NCI-H446 treated with DMSO at 0.1 percent for 48 hours (cell line): ENCODE measurements around the gene SLA2.
"Not testable (repeated sequence)": the region's sequence is repeated elsewhere in the genome, so short reads cannot be mapped to it uniquely, and the experiment has no call there.

ENCODE experiments used
- DNase-seq: peaks from one replicate; lab custom pipeline; 2025; lab: John Stamatoyannopoulos, UW

SLA2 gene, protein sequence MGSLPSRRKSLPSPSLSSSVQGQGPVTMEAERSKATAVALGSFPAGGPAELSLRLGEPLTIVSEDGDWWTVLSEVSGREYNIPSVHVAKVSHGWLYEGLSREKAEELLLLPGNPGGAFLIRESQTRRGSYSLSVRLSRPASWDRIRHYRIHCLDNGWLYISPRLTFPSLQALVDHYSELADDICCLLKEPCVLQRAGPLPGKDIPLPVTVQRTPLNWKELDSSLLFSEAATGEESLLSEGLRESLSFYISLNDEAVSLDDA

DNA sequence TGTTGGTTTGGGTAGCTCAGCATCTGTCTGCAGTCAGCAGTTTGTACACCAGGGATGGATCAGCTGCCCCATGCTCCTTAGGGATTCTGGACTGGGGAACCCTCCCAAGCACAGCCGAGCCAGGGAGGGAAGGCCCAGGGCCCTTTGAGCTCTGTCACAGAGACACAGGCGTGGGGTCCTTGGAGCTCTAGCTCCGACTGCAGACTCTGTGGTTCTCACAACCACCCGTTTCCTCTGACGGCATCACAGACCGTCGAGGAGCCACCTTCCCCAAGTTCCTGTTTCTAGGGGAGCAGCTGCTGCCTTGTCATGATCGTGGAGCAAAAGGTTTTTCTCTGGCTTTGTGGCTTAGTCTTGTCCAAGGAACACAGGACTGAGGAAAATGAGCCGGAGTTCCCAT lies at the start of gene SLA2:
Gene SLA2 (minus strand): TSS at position 199 of the 400 bp plus-strand sequence. CDS start 4,861 bp downstream, outside the sequence.
- no peak for DNase-seq

DNA sequence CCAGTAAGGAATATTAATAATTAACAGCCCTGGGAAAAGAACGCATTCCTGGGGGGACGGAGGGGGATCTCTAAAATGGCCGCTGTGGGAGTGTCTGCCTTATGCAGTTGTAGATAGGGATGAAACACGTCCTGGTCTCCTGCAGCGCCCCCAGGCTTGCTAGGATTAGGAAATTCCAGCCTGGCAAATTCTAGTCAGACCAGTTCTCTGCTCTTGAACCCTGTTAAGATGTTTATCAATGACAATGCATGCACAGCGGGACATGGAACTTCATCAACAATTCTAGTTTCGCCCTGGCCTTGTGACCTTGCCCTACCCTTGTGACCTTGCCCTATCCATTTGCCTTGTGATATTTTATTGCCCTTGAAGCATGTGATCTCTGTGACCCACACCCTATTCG lies 49.5 kb upstream of the SLA2 start:
- DNase-seq: not testable (repeated sequence)

DNA sequence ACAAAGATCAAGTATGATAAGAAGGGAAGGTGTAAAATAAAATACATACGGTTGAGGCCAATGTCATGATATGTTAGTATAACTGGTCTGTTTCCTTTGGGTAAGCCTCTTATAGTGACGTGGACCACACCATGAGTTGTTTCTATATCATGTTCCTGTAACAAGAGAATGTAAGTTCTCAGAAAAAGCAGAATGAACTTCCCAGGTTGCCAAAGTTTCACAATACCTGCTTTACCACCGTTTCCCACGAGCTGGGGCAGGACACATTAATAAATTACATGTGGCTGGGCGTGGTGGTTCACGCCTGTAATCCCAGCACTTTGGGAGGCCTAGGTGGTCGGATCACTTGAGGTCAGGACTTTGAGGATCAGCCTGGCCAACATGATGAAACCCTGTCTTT lies 42.6 kb upstream of the SLA2 start:
- DNase-seq: no peak

DNA sequence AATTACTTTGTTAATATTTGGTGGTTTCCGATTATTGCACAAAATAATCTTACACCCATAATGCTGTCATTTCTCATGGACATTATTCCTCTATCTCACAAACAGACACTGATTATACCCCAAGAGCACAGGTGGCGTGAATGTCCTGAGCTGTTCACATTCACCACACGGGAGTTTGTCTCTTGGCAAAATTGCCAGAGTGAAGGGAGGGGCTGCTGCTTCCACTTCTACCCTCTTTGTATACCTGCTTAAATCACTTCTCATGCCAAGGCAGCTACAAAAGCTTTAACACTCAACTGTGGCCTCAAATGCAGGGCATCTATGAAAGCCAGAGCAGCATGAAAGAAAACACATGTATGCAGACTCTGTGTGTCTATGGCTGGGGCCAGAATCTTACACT lies 41.9 kb upstream of the SLA2 start:
- no peak for DNase-seq

DNA sequence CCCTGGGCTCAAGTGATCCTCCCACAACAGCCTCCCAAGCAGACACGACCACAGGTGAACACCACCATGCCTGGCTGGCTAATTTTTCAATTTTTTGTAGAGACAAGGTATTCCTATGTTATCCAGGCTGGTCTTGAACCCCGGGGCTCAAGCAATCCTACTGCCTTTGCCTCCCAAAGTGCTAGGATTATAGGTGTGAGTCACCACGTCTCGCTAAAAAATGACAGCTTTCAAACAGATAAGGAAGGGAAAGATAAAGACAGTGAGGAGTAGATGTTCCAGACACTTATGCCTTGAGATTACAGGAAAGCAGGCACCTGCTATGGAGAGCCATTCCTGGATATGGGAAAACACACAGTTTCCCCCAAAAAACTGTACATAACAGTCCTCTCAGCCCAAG lies 40.9 kb upstream of the SLA2 start:
- no peak for DNase-seq

DNA sequence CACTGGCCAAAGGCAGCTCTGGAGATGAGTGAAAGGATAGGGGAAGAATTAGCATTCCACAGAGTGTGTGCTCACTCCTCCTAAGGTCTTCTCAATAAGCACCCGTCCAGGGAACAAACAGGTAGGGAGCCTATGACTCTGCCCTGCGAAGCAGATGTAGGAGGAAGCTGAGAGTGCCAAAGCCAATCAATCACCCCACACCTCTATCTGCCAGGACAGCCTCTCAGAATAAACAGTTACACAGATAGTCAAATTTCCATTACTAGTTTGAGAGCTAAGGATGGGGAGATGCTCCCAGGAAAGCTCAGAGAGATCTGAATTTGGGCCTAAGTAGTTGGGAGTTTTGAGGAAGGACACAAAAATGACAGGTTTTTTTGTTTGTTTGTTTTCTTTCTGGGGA lies 40.5 kb upstream of the SLA2 start:
- no peak for DNase-seq

DNA sequence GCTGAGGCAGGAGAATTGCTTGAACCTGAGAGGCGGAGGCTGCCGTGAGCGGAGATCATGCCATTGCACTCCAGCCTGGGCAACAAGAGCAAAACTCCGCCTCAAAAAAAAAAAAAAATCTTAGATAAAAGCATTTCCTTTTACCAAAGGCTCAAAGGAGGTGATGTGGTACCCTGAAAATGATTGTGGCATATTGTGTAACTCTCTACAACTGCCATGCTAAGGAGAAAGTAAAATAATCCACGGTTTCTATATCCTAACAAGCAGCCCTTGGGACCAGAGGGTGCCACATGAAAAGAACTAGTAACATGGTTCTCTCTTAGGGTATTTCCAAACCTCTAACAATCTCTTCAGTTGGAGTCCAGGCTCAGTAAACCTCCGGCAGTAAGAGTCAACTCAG lies 38.8 kb upstream of the SLA2 start:
- DNase-seq: no peak

DNA sequence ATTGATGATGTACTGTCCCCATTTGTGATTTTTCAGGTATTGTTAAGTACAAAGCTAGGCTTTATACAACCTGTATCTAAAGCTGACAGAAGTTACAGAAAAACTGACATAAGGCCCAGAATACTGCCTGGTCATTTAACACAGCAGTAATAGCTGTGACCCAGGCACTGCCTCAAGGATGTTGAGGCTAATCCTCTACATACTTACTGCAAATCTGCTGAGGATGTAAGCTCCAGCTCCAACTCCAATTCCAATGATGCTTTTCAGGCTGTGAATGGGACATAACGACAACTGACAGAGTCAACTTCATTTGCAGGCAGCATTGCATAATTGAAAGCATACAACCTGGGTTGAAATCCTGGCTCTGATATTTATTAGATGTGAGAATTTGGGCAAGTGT lies 36.3 kb upstream of the SLA2 start:
- no peak for DNase-seq

DNA sequence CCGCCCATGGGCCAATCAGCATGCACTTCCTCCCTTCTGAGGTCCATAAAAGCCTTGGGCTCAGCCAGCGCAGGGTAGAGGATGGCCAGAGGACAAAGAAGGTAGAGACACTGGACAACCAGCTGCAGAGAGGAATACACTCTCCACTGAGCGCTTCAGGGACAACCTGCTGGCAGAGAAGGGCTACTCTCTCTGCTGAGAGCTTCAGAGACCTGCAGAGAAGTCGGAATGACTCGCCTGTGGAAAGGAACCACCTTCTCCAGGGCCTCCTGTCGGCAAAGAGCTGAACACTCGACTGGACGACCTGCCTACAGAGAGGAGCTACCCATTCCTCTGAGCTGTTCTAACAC lies 31.4 kb upstream of the SLA2 start:
- DNase-seq: no peak

DNA sequence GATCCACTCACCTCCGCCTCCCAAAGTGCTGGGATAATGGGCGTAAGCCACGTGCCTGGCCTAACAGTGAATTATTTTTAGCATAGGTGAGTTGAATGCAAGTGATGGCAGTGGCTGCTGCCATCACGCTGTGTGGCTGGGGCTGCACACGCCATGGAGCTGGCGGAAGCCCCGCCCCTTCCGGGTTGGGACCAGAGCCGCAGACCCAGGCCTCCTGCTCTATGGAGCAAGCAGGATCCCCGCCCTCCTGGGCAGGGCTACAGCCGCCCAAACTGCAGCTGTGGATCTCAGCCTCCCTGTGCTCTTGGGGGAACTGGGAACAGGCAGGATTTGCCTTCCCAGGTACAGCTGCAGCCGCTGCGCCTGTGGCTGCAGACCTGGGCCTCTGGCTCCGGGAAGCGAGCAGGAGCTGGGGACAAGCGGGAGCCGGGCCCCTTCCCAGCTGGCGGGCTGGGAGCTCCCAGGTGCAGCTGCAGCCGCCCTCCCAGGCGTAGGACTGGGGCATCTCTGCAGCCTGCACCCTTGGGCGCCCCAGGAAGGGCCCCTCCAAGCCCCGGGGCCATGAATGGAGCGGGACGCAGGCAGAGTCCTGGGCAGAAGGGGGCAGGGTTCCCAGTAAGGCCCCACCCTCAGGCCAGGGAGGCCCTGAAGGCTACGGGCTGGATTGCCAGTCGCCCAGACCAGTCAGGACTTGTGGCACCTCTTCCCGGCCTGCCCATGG lies 30.9 kb upstream of the SLA2 start:
- DNase-seq: no peak

DNA sequence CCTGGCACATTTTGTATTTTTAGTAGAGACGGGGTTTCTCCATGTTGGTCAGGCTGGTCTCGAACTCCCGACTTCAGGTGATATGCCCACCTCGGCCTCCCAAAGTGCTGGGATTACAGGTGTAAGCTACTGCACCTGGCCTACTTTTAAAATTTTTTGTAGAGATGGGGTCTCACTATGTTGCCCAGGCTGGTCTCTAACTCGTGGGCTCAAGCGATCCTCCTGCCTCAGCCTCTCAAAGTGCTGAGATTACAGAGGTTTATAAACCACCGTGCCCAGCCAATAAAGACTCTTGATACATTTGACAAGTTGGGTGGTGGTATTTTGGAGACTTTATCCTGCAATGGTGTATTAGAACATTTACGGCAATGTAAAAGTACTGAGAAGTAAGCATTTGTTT lies 29.5 kb upstream of the SLA2 start:
- DNase-seq: not testable (repeated sequence)

DNA sequence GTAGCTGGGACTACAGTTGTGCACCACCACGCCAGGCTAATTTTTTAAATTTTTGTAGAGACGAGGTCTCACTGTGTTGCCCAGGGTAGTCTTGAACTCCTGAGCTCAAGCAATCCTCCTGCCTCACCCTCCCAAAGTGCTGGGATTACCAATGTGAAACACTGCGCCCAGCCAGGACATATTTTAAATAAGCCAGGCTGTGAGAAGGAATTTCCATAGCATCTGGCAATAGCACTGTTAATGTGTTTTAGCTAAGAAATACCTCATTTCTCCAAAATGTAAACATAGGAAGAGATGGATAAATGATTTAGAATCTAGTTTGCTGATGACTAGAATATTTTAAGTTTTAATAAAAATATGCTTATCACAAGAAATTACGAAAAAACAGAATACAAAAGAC lies 27.0 kb upstream of the SLA2 start:
- no peak for DNase-seq

DNA sequence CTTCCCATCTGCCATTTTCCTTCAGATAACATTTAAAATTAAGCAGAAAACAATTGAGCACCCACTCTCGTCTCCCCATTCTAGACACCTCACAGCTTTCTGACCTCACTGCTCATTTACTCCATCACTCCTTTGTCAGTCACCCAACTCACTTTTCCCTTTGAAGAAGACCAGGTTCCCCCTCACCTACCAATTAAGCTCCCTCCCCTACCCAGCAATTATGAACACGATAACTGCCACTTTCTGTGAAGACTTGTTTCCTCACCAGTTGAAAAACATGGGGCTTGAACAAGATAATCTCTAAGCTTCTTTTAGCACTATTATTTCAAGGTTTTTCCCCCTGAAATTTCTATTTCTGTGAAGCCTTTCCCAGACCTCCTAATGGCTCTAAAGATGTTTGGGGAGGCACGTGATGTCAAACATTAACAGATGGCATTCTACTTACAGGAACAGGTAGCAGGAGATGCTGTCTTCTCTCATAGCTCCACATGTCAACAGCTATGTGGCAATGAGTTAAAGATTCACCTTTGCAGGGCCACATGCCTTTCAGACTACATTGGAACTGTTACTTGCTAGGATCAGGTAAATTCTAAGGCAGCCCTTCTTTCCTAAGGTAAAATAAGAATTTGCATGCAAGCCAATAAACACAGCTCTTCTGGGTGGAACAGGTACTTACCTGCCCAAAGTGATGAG lies 24.8 kb upstream of the SLA2 start:
- DNase-seq: no peak

DNA sequence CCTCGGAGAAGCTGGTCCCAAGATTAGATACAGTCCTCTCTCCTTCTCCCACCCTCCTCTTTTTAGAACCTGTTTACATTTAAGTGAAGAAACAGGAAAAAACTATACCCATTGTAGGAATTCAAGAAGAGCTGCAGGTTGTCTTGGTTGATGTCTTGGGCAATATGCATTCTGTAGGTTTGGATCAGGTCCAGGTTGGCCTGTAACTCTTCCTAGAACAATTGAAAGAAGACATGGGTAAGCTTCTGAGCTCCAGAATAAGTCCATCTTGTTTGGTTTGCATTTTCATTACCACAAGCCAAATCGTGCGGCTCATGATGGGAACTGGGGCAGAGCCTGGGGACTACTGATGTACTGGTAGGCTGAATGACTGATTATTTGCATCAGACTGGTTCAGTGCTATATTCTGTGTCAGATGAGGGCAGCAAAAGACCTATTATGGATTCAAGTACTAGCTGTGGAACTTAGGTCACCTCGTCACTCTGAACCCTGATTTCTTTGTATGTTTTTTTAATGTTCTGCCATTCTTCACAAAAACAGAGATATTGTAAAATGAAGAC lies 20.3 kb upstream of the SLA2 start:
- DNase-seq: no peak

DNA sequence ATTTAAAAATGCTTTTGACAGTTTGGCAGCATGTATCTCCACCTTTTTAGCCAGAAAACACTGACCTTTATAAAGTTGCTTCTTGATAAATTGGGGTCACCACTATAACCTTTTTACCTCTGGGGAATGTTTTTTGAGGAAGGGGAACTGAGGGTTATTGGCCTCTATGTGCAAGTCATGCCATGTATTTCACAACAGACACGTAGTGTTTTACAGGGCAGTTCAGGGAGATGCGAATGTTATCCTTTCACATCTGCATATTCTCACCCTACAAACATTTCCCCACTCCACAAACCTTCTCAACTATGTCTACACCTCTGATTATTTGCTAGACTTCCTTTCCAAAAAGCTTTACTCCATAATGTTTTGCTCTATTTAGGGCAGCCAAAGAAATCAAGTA lies 17.0 kb upstream of the SLA2 start:
- DNase-seq: no peak

DNA sequence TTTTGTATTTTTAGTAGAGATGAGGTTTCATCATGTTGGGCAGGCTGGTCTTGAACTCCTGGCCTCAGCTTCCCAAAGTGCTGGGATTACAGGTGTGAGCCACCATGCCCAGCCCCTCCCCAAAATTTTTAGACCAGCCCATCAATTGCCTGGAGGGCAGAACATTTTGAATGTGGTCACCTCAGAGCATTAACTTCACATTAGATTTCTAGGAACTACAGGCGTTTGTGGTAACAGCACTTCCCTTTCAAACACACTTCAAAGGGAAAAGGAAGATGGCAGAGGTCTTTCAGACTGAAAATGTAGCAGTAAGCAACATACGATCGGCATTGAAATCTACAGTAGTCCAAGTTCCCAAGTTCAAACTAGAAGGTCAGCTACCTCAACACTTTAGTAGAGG lies 12.3 kb upstream of the SLA2 start:
- no peak for DNase-seq

DNA sequence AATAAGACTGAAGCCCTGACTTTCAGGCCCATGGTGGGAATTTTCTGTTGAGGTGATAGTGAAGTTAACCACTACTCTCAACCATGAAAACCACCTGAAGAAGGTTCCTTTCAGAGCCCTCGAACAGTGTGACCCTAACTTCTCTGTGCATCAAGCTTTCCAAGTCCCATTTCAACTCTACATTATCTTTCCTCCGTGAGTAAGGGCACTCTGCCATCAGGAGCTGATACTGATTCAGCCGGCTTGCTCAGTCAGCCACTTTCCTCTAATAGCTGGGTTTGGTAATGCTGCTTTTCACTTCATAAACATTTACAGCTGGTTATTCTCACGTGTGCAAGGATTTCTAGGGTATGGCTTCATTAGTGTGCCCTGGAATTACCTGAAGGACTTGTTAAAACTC lies 10.7 kb upstream of the SLA2 start:
- DNase-seq: no peak

DNA sequence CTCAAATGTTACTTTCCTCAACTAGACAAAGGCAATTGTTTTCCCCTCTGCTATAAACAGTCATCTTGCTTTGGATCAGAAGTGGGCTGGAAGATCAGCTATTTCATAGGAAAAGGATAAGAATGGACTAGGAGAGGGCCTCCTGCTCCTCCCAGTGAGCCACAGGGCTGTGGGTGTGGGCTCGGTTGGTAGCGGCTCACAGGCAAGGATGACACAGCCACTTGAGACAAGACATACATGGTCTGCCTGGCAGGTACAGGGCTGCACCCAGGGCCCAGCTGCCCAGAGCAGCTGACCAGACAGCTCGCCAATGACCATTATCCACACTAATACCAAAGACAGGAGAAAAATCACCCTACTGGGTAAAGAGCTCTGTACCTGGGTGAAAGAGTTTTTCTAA lies 9.0 kb upstream of the SLA2 start:
- no peak for DNase-seq

DNA sequence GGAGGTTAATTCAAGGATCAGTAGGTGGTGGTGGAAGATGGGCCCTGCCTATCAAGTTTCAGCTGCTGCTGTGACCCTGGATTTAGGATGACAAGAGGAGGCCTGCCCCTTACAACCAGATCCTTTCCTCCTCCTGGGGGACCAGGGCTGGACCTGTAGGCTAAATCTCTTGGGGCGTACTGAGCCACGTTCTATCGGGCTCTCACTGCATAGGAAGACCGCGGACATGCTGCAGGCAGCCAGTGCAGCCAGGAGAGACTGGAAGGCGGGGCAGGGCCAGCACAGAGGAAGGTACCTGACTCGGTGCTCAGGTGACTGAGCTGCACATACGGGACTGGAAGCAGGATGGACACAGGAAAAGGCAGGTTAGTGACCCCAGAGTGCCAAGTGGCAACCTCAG lies 8.5 kb upstream of the SLA2 start:
- no peak for DNase-seq

DNA sequence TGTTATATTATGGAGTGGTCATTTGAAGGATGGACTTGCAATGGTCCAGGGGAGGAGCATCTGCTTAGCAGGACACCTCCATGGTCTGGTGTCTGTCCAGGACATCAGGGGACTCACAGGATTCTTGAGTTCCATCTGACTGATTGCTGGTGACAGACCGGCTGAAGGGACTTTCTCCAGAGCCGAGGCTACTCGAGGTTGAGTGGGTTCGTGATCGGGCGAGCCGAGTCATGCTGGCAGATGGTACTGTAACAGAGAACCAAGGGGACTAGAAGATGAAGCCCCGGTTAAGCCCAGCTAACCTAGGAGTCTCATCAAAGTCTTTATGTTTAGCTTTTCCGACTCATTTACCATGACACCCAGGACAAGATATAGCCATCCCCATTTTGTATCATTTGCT lies 7.5 kb upstream of the SLA2 start:
- no peak for DNase-seq

DNA sequence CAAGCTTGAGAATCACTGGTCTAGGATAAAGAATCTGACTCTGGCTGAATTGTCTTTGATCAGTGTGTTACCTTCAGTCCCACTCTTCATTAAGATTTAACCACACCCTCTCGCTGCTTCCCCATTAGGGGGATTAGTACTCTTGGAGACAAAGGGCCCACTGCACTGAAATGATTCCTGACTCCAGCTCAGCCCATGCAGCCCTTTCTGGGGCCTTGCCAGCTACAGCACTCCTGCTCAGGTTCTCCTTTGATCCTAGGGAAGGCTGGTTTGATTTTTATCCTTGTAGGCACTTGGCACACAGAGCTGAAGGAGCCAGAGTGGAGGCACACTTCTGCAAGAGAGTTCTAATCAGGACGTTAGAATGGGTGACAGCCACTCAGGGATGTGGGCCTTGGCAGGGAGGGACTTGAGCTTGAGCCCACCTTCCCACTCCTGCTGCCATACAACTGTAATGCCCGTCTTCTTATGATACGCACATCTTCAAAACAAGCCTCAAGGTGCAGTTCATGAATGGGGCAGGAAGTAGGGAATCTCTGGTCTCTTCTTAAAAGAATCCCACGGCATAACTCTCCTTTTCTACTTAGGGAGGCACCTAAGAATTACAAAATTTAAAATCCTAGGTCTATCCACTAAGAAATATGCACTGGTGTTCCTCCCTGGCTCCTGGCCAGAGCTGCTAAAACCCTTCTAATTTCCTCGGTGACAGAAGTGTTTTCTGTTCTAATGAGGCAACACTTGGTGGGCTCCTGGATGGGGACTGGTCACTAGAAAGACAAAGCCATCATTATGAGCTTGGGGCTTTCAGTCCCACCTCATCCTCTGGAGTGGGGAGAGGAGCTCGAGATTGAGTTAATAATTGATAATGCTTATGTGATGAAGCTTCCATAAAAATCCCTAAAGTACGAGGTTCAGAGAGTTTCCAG lies 1.5 kb upstream of the SLA2 start:
- DNase-seq: no peak

DNA sequence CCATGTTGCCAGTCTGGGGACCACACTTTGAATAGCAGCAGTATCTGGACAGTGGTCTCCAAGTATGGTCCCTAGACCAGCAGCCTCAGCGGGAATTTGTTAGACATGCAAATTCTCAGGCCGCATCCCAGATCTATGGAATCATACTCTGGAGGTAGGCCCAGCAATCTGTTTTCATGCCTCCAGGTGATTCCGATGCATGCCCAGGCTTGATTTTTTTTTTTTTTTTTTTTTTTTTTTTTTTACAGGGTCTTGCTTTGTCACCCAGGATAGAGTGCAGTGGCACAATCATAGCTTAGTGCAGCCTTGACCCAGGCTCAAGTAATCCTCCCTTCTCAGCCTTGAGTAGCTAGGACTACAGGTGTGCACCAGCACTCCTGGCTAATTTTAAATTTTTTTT lies 682 bp upstream of the SLA2 start:
- DNase-seq: no peak
